ENCODE measurements around the gene CCDC33. TPM values are rescaled to one million over a fixed set of nuclear protein-coding genes. Genes with fewer than 3 reads are reported as not detected.
A peak's percentile ranks its signal among the peaks of the same experiment; 100 is the strongest.

The CCDC33 gene
- total RNA-seq, 1 donor from 2014 or later: not detected

DNA sequence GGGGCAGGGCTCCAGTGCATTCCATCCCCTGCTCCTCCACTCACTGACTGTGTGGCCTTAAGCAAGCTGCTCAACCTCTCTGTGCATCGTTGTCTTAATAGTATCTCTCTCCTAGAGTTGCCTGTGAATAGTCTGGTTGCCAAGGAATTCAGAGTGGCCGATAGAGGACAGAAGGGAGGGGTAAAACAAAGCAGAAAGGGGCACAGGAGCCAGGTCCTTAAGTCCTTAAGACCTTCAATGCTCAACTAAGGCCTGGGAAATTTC is 145.0 kb downstream of the CCDC33 start:
- no peak for DNase-seq (ENCODE audit: low read depth)
- no peak for FAIRE-seq
- H3K27me3 ChIP-seq (ENCODE audit: control insufficient read depth, insufficient read depth, low read length): no peaks in the 10 kb centered on the region
- H3K36me3 ChIP-seq (ENCODE audit: control insufficient read depth, insufficient read depth, low read length): no peaks in the 10 kb centered on the region
- no peak overlapping the region for H3K4me3 ChIP-seq (ENCODE audit: low read depth, low read length)
- TF ChIP-seq CTCF (IDR thresholded peaks at IDR 0.05; ENCODE audit: insufficient read depth, low read length, severe bottlenecking): no peak

DNA sequence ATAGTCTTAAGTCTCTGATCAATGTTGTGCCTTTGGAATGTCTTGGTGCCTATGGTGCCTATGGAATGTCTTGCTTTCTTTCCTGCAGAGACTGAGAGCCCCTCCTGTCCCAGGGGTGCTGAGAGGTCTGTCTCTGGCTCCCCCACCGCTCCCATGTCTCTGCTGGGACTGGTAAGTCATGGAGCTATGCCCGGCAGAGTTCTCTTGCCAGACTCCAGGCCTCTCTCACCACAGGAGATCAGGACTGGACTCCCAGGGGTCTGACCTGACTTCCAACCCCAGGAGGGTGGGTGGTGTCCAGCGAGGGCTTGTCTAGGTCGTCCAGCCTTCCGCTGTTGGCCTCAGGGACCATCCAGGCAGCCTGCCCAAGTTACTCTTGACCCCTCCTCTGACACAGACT is 145.4 kb downstream of the CCDC33 start:
- TF ChIP-seq CTCF (IDR thresholded peaks at IDR 0.05; ENCODE audit: insufficient read depth, low read length, severe bottlenecking): no peak
- Histone ChIP-seq H3K27me3 (ENCODE audit: control insufficient read depth, insufficient read depth, low read length) (no peaks in the 10 kb centered on the region), H3K4me3 (ENCODE audit: low read depth, low read length) (no peak overlapping the region), H3K36me3 (ENCODE audit: control insufficient read depth, insufficient read depth, low read length) (no peaks in the 10 kb centered on the region)
- FAIRE-seq: no peak
- no peak for DNase-seq (ENCODE audit: low read depth)

- DNase-seq (ENCODE audit: low read depth) (peak; percentile 76), FAIRE-seq (no peak)
- Histone ChIP-seq H3K4me3 (ENCODE audit: low read depth, low read length) (no peak overlapping the region), H3K36me3 (ENCODE audit: control insufficient read depth, insufficient read depth, low read length) (no peaks in the 10 kb centered on the region), H3K27me3 (ENCODE audit: control insufficient read depth, insufficient read depth, low read length) (no peaks in the 10 kb centered on the region)
- peak; percentile 99 for TF ChIP-seq CTCF (IDR thresholded peaks at IDR 0.05; ENCODE audit: insufficient read depth, low read length, severe bottlenecking)
Measured at GRCh38 chr15:74382004-74382816, 146.1 kb downstream of the CCDC33 start.

DNA sequence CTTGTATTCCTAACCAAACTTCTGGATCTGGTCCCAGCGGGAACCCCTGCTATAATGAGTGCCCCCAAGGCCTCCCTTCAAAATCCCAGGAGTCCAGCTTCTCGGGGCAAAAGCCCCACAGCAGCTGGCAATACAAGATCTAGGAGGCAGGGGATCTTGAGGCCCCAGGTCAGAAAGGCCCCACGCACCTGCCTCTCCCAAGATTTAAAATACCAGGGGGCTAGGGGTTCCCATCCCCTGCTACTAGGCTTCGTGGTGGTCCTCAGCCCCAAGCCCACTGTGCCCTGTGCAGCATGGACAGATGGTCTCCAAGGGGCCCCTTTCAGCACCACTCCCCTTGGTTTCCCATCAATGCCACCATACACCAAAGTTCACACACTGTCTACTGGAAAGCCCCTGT is 147.2 kb downstream of the CCDC33 start:
- no peak for DNase-seq (ENCODE audit: low read depth)
- Histone ChIP-seq H3K27me3 (ENCODE audit: control insufficient read depth, insufficient read depth, low read length) (no peaks in the 10 kb centered on the region), H3K4me3 (ENCODE audit: low read depth, low read length) (no peak overlapping the region), H3K36me3 (ENCODE audit: control insufficient read depth, insufficient read depth, low read length) (no peaks in the 10 kb centered on the region)
- no peak for FAIRE-seq
- no peak for TF ChIP-seq CTCF (IDR thresholded peaks at IDR 0.05; ENCODE audit: insufficient read depth, low read length, severe bottlenecking)

DNA sequence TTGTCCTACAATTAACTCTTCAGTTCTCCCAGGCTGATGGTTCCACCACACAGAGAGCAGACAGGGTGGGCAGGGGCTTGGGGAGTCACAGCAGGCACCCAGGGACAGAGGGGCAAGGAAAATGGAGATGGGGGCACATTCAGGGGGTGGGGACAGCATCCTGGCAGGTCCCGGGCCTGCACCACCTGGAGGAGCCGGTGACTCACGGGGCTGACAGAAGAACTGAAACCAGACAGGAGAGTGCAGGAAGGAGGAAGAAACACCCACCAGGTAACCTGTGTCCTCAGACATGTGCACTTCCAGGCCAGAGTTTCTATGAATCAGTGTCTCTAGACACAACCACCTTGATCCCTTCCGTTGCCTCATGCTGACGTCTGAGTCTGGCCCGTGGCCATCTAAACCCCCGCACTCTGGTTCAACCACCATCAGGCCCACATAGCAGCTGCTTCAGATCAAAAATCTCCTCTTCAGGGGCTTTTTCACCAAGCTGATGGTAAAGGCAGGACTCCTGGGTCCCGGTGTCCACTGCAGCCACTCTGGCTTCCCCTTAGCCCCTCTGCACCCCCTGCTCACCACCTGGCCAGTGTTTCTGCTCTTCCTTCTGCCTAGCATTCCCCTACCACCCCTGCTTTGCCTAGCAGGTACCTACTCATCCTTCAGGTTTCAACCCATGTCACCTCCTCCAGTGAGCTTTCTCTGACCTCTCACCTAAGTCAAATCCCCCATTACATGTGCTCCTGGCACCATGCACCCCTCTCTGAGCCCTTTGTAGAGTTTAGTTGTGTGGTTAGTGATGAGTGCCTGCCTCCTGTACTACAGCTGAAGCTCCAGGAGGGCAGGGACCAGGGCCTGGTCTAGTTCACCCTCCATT is 147.8 kb downstream of the CCDC33 start:
- H3K4me3 ChIP-seq (ENCODE audit: low read depth, low read length): no peak overlapping the region
- DNase-seq (ENCODE audit: low read depth) (peak; percentile 99), FAIRE-seq (peak; percentile 91)
- TF ChIP-seq CTCF (IDR thresholded peaks at IDR 0.05; ENCODE audit: insufficient read depth, low read length, severe bottlenecking): no peak
- no peaks in the 10 kb centered on the region for H3K27me3 ChIP-seq (ENCODE audit: control insufficient read depth, insufficient read depth, low read length)
- H3K36me3 ChIP-seq (ENCODE audit: control insufficient read depth, insufficient read depth, low read length): no peaks in the 10 kb centered on the region

All from bronchial epithelial cell (primary cell).